Measurements from ENCODE around the gene EMC9. TPM values are rescaled to one million over a fixed set of nuclear protein-coding genes. Genes with fewer than 3 reads are reported as not detected.

EMC9 gene
- total and polyA plus RNA-seq, 2 donors (not counting 1 experiment from before 2014, with no cell fraction given) = 24.7 to 25.9 TPM

GRCh38 chr14:24130717-24131548 lies 10.5 kb downstream of the EMC9 start:
- H3K27ac ChIP-seq (ENCODE audit: low read length in 2 of 2) = no peak overlapping the region
- Mint-ChIP-seq H3K27ac (no peak overlapping the region), H3K9me3 (ENCODE audit: insufficient read depth) (no peaks in the 10 kb centered on the region), H3K27me3 (no peaks in the 10 kb centered on the region), H3K4me3 (no peak overlapping the region), H3K4me1 (peaks cover 28% of the 10 kb centered on the region)
- H3K4me2 ChIP-seq (replicated peaks; ENCODE audit: low read depth, low read length, poor library complexity, severe bottlenecking) = no peak overlapping the region
- no peak overlapping the region for H3K4me3 ChIP-seq (ENCODE audit: control extremely low read depth in 1 of 5, extremely low read depth in 1 of 5, insufficient read depth in 1 of 5, low read depth in 2 of 5, low read length in 4 of 5)
- WGBS (ENCODE audit: insufficient coverage) = 93% methylated on average over 3 of the region's 7 CpGs
- H3K27me3 ChIP-seq (replicated peaks in 1 of 4; ENCODE audit: control extremely low read depth in 1 of 4, control insufficient read depth in 3 of 4, insufficient read depth in 4 of 4, low read length in 3 of 4) = no peaks in the 10 kb centered on the region
- H3K9ac ChIP-seq (ENCODE audit: low read length) = no peak overlapping the region
- ChIA-PET POLR2A (no interaction called here), CTCF (no interaction called here)
- H3K9me3 ChIP-seq (ENCODE audit: control extremely low read depth in 1 of 3, control insufficient read depth in 2 of 3, insufficient read depth in 1 of 3, low read length in 2 of 3) = no peaks in the 10 kb centered on the region
- intact Hi-C loops (cut with micrococcal nuclease) = no loop called here
- H3K79me2 ChIP-seq (ENCODE audit: control insufficient read depth, insufficient read depth, low read length) = peaks cover 13% of the 10 kb centered on the region
- ATAC-seq (ENCODE audit: low read depth) = no peak
- DNase-seq = no peak
- H3K4me1 ChIP-seq (ENCODE audit: control insufficient read depth in 2 of 2, insufficient read depth in 2 of 2, low read length in 2 of 2) = peaks cover 25 to 26% of the 10 kb centered on the region in 2 donors
- TF ChIP-seq CTCF (IDR thresholded peaks at IDR 0.05) = no peak
- no peak for TF ChIP-seq EZH2 (IDR thresholded peaks at IDR 0.05; ENCODE audit: borderline replicate concordance, insufficient read depth, low read depth, low read length, poor library complexity, severe bottlenecking)
- H4K20me1 ChIP-seq (ENCODE audit: control insufficient read depth, insufficient read depth, low read length, poor library complexity, severe bottlenecking) = no peaks in the 10 kb centered on the region
- H3K36me3 ChIP-seq (replicated peaks in 1 of 2; ENCODE audit: control extremely low read depth in 1 of 2, control insufficient read depth in 1 of 2, extremely low read depth in 1 of 2, insufficient read depth in 2 of 2, low read length in 1 of 2) = no peaks in the 10 kb centered on the region
- no peak overlapping the region for H2AFZ ChIP-seq (ENCODE audit: insufficient read depth, low read depth, low read length, poor library complexity, severe bottlenecking)

- Histone ChIP-seq H2AFZ (ENCODE audit: insufficient read depth, low read depth, low read length, poor library complexity, severe bottlenecking) (no peak within 1 kb of the TSS), H3K27ac (ENCODE audit: low read length in 2 of 2) (no peak within 1 kb of the TSS), H3K79me2 (ENCODE audit: control insufficient read depth, insufficient read depth, low read length) (peaks cover 9% of the 10 kb centered on the region), H3K9ac (ENCODE audit: low read length) (no peak within 1 kb of the TSS), H3K4me2 (replicated peaks; ENCODE audit: low read depth, low read length, poor library complexity, severe bottlenecking) (no peak within 1 kb of the TSS), H3K36me3 (replicated peaks in 1 of 2; ENCODE audit: control extremely low read depth in 1 of 2, control insufficient read depth in 1 of 2, extremely low read depth in 1 of 2, insufficient read depth in 2 of 2, low read length in 1 of 2) (no peaks in the 10 kb centered on the region), H4K20me1 (ENCODE audit: control insufficient read depth, insufficient read depth, low read length, poor library complexity, severe bottlenecking) (no peaks in the 10 kb centered on the region), H3K4me3 (ENCODE audit: control extremely low read depth in 1 of 5, extremely low read depth in 1 of 5, insufficient read depth in 1 of 5, low read depth in 2 of 5, low read length in 4 of 5) (no peak within 1 kb of the TSS), H3K27me3 (replicated peaks in 1 of 4; ENCODE audit: control extremely low read depth in 1 of 4, control insufficient read depth in 3 of 4, insufficient read depth in 4 of 4, low read length in 3 of 4) (no peaks in the 10 kb centered on the region), H3K4me1 (ENCODE audit: control insufficient read depth in 2 of 2, insufficient read depth in 2 of 2, low read length in 2 of 2) (peaks cover 22 to 23% of the 10 kb centered on the region in 2 donors), H3K9me3 (ENCODE audit: control extremely low read depth in 1 of 3, control insufficient read depth in 2 of 3, insufficient read depth in 1 of 3, low read length in 2 of 3) (no peaks in the 10 kb centered on the region)
- 94% methylated on average over 5 of the region's 5 CpGs for WGBS (ENCODE audit: insufficient coverage)
- intact Hi-C loops (cut with micrococcal nuclease) = no loop called here
- ATAC-seq (ENCODE audit: low read depth) (no peak), DNase-seq (no peak)
- no peak for TF ChIP-seq CTCF (IDR thresholded peaks at IDR 0.05)
- no peak for TF ChIP-seq EZH2 (IDR thresholded peaks at IDR 0.05; ENCODE audit: borderline replicate concordance, insufficient read depth, low read depth, low read length, poor library complexity, severe bottlenecking)
- ChIA-PET CTCF (no interaction called here), POLR2A (no interaction called here)
- Mint-ChIP-seq H3K9me3 (ENCODE audit: insufficient read depth) (no peaks in the 10 kb centered on the region), H3K4me1 (peaks cover 24% of the 10 kb centered on the region), H3K4me3 (no peak within 1 kb of the TSS), H3K27me3 (no peaks in the 10 kb centered on the region), H3K27ac (no peak within 1 kb of the TSS)
Measured at GRCh38 chr14:24130380-24130716, 11.0 kb downstream of the EMC9 start, which contains the start of gene FITM1. Gene FITM1 (plus strand): TSS chr14:24130659. CDS start chr14:24131564, 905 bp downstream.
